ENCODE measurements around the gene PPP2R5E.

DNA sequence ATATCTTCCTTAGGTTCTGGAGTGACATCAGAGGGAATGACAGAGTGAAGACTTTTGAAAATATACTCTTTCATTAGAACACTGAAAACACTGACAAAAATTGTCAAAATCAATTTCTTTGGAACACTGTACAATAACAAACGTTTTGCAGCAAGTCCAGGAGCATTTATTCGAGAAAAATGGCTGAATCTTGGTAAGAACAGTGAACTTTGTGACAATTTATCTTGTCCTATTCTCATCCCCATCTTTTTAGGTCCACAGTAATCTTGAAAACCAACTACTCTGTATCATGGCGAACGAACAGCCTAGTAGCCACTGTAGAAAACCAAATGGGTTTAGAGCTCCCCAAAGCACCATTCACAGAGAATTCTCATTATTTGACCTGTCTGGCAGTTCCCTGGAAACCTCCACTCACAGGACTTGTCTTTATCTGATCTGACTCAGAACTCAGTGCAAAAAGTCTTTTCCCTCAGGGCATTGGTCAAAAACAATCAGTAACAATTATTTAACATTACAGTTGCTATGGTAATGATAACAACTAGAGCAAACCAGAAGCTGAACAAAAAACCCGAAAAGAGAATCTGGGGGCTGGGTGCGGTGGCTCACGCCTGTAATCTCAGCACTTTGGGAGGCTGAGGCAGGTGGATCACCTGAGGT lies 20.3 kb upstream of the PPP2R5E start:
- TF ChIP-seq, protein P1, sequence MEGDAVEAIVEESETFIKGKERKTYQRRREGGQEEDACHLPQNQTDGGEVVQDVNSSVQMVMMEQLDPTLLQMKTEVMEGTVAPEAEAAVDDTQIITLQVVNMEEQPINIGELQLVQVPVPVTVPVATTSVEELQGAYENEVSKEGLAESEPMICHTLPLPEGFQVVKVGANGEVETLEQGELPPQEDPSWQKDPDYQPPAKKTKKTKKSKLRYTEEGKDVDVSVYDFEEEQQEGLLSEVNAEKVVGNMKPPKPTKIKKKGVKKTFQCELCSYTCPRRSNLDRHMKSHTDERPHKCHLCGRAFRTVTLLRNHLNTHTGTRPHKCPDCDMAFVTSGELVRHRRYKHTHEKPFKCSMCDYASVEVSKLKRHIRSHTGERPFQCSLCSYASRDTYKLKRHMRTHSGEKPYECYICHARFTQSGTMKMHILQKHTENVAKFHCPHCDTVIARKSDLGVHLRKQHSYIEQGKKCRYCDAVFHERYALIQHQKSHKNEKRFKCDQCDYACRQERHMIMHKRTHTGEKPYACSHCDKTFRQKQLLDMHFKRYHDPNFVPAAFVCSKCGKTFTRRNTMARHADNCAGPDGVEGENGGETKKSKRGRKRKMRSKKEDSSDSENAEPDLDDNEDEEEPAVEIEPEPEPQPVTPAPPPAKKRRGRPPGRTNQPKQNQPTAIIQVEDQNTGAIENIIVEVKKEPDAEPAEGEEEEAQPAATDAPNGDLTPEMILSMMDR (IDR thresholded peaks at IDR 0.05), result no peak
- TF ChIP-seq POLR2A (IDR thresholded peaks at IDR 0.05), result no peak
- no peak for TF ChIP-seq POLR2AphosphoS5 (IDR thresholded peaks at IDR 0.05)
- no peak for TF ChIP-seq EP300 (IDR thresholded peaks at IDR 0.05; ENCODE audit: low read depth)

Measured in transverse colon (tissue), 4 donors.